H1 (cell line): ENCODE results near the gene MMS22L.
"Not testable (repeated sequence)": the region's sequence is repeated elsewhere in the genome, so short reads cannot be mapped to it uniquely, and the experiment has no call there.

Experiments used
- ATF2 ChIP-seq: IDR thresholded peaks from 2 replicates; pipeline ENCODE4 v1.6.1; 2012; ENCODE audit warnings: low read length, inconsistent platforms
- CEBPB ChIP-seq: IDR thresholded peaks from 2 replicates; pipeline ENCODE4 v1.6.1; 2012; ENCODE audit warnings: low read depth, low read length
- CHD1 ChIP-seq: IDR thresholded peaks from 2 replicates; pipeline ENCODE4 v1.6.1; 2012; ENCODE audit warnings: low read depth, low read length, improper control_type of control experiment
- CTCF ChIP-seq, 3 experiments: IDR thresholded peaks; 1 replicate in 2 of 3; 2 replicates in 1 of 3; pipeline versions ENCODE4 v1.5.1 to v1.6.1; 2011; ENCODE audit warnings: low read length in 3 of 3, mild to moderate bottlenecking in 3 of 3, inconsistent platforms in 2 of 3, low read depth in 1 of 3, moderate library complexity in 1 of 3; ENCODE audit not compliant: insufficient read depth in 1 of 3; ENCODE audit errors: control extremely low read depth in 1 of 3
- GABPA ChIP-seq: IDR thresholded peaks from 2 replicates; pipeline ENCODE4 v1.6.1; 2011; ENCODE audit warnings: mild to moderate bottlenecking, low read length, moderate library complexity, borderline replicate concordance; ENCODE audit not compliant: insufficient read depth
- SIRT6 ChIP-seq: IDR thresholded peaks from one replicate; pipeline ENCODE4 v1.7.1; 2012; ENCODE audit warnings: low read length, inconsistent platforms
- SIX5 ChIP-seq: IDR thresholded peaks from 2 replicates; pipeline ENCODE4 v1.6.1; 2011; ENCODE audit warnings: mild to moderate bottlenecking, low read depth, low read length

GRCh38 chr6:97155447-97155846 lies 127.6 kb downstream of the MMS22L start:
- not testable (repeated sequence) for TF ChIP-seq CTCF (IDR thresholded peaks at IDR 0.05; ENCODE audit: control extremely low read depth in 1 of 3, insufficient read depth in 1 of 3, low read depth in 1 of 3, low read length in 3 of 3); ATF2; CEBPB; SIX5; SIRT6; GABPA; CHD1
